Measurements from ENCODE around the gene BLMH. TPM values are rescaled to one million over a fixed set of nuclear protein-coding genes. Genes with fewer than 3 reads are reported as not detected.

BLMH gene
- total RNA-seq, 1 experiment from 2014 or later = 33.7 TPM

DNA sequence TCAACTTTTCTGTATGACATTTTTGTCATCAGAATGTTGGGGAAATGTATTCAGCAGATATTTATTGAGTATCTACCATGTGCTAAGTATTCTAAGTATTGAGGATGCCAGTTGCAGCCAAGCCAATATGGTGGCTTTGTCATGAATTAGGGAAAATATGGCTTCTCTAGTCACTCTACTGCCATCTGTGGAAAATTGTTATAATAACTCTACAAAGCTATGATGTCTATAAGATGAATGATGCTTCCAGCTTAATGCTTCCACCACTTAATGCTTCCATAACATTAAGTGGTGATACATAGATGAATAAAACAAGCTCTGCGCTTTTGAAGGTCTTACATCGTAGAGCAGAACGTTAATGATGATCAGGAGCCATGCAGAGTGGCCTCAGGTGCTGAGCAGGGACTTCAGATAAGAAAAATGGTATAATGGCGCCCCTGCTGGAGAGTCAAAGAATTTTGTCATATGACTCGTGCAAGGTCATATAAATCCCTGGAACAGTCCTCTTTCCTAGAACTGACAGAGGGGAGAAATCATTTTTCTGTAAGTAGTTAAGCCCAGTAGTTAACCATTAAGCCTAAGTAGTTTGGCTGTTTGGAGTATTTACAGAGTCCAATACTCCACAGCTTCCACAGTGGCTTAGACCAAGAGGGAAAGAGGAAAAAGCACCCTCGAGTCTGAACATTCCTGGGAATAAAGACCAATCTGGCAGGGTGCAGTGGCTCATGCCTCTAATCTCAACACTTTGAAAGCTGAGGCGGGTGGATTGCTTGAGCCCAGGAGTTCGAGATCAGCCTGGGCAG lies 44.8 kb upstream of the BLMH start:
- CTCF ChIA-PET = interaction anchor here (0.6 to 1.4 kb wide), 10 partner anchors 8 to 233 kb away, joined by 3 to 27 read pairs (median 6); partner anchors contain the start of gene BLMH
- no TSS peak for BruUV-seq (replicated peaks)
- intact Hi-C loops (cut with micrococcal nuclease; ENCODE audit: unreplicated experiment) = loop anchor here (1.0 to 5.0 kb wide), 3 partner anchors 39 to 232 kb away; no protein-coding TSS in a partner anchor
- TF ChIP-seq, protein P1, sequence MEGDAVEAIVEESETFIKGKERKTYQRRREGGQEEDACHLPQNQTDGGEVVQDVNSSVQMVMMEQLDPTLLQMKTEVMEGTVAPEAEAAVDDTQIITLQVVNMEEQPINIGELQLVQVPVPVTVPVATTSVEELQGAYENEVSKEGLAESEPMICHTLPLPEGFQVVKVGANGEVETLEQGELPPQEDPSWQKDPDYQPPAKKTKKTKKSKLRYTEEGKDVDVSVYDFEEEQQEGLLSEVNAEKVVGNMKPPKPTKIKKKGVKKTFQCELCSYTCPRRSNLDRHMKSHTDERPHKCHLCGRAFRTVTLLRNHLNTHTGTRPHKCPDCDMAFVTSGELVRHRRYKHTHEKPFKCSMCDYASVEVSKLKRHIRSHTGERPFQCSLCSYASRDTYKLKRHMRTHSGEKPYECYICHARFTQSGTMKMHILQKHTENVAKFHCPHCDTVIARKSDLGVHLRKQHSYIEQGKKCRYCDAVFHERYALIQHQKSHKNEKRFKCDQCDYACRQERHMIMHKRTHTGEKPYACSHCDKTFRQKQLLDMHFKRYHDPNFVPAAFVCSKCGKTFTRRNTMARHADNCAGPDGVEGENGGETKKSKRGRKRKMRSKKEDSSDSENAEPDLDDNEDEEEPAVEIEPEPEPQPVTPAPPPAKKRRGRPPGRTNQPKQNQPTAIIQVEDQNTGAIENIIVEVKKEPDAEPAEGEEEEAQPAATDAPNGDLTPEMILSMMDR (IDR thresholded peaks at IDR 0.05; ENCODE audit: unreplicated experiment) = peak; percentile 71
- no peaks in the 10 kb centered on the region for H3K36me3 Mint-ChIP-seq (ENCODE audit: insufficient read depth, unreplicated experiment)
- no peak overlapping the region for H3K4me3 Mint-ChIP-seq (ENCODE audit: low read depth, unreplicated experiment)
- H3K27ac Mint-ChIP-seq (ENCODE audit: unreplicated experiment) = no peak overlapping the region
- no peaks in the 10 kb centered on the region for H3K9me3 Mint-ChIP-seq (ENCODE audit: low read depth, unreplicated experiment)
- H3K27me3 Mint-ChIP-seq (ENCODE audit: unreplicated experiment) = no peaks in the 10 kb centered on the region
- DNase-seq = peak; percentile 63
- peaks cover 16% of the 10 kb centered on the region for H3K4me1 Mint-ChIP-seq (ENCODE audit: low read depth, unreplicated experiment)

- H3K27me3 Mint-ChIP-seq (ENCODE audit: unreplicated experiment) = no peaks in the 10 kb centered on the region
- H3K36me3 Mint-ChIP-seq (ENCODE audit: insufficient read depth, unreplicated experiment) = no peaks in the 10 kb centered on the region
- CTCF ChIA-PET = interaction anchor here (1.1 kb wide), 1 partner anchor 11 kb away, joined by 7 read pairs; no protein-coding TSS in a partner anchor
- no peak for DNase-seq
- no TSS peak for BruUV-seq (replicated peaks)
- no peak overlapping the region for H3K27ac Mint-ChIP-seq (ENCODE audit: unreplicated experiment)
- TF ChIP-seq, protein P1 (IDR thresholded peaks at IDR 0.05; ENCODE audit: unreplicated experiment) = no peak
- peaks cover 6% of the 10 kb centered on the region for H3K4me1 Mint-ChIP-seq (ENCODE audit: low read depth, unreplicated experiment)
- no peaks in the 10 kb centered on the region for H3K9me3 Mint-ChIP-seq (ENCODE audit: low read depth, unreplicated experiment)
- intact Hi-C loops (cut with micrococcal nuclease; ENCODE audit: unreplicated experiment) = no loop called here
- no peak overlapping the region for H3K4me3 Mint-ChIP-seq (ENCODE audit: low read depth, unreplicated experiment)
Observed at GRCh38 chr17:30334421-30334820, 42.7 kb upstream of the BLMH start.

DNA sequence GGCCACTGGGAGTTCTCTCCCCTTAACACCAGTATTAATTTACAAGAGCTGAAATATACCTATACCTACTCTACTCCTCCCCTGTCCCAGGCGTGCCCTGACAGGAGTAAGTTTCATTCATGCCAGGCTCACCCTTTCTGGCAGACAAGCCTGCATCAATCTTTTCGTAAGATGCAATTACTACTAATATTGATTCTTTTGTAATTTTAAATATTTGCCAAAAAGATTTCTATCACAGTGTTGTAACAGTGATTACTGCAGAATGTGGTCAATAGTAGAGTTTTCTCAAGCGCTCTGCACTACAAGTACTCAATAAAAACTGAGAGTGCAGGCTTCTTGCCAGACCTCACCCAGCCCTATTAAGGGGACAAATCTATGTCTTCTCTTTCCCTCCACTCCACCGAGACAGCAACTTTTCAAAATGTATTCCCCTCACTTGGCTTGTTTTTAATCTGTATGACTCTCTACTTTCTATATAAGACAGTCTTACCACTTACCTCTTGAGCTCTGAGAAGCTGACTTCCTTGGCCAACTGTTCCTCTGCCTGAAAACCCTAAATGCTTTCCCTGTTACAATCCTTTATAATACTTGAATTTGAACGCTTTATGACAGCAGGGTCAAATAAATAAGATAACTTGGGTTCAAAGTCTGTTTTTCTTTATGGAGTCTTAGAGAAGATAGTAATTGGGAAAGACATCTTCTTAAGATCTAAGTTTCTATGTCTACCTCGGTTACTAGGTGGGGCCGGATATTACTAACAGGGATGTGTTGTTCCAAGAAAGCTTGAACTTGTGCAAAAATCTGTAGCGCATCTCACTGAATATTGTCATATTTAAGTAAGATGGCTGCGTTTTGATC lies 42.0 kb upstream of the BLMH start, which contains the start of gene TMIGD1:
TSS of gene TMIGD1 (minus strand) at position 555 of the 858 bp plus-strand sequence. CDS start 1,924 bp downstream, outside the sequence.
- BruUV-seq (replicated peaks) = no TSS peak
- CTCF ChIA-PET = no interaction called here
- Mint-ChIP-seq H3K4me1 (ENCODE audit: low read depth, unreplicated experiment) (peaks cover 6% of the 10 kb centered on the region), H3K27ac (ENCODE audit: unreplicated experiment) (no peak within 1 kb of the TSS), H3K9me3 (ENCODE audit: low read depth, unreplicated experiment) (no peaks in the 10 kb centered on the region), H3K27me3 (ENCODE audit: unreplicated experiment) (no peaks in the 10 kb centered on the region), H3K36me3 (ENCODE audit: insufficient read depth, unreplicated experiment) (no peaks in the 10 kb centered on the region), H3K4me3 (ENCODE audit: low read depth, unreplicated experiment) (no peak within 1 kb of the TSS)
- intact Hi-C loops (cut with micrococcal nuclease; ENCODE audit: unreplicated experiment) = no loop called here
- DNase-seq = no peak
- TF ChIP-seq, protein P1 (IDR thresholded peaks at IDR 0.05; ENCODE audit: unreplicated experiment) = no peak

DNA sequence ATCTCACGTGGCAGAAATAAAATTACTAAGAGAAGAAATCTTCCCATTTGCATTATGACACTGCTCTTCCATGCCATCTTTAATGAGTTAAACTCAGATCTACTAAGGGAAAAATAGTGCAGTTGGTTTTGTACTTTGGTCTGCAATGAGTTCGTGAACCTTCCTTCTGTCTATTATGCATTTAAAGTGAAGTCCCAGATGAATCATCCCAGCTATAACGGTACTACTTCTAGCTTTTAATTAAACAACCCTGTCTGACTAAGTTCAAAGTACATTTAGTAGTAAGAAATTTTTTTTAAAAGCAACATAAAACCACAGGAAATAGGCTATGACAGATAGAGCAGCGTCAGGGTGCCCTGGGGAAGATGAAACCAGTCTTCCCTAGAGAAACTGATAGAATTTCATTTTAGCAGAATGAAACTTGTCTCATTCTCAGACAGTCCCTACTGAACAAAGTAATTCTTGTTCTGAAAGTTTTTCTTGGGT lies 40.4 kb upstream of the BLMH start:
- TF ChIP-seq, protein P1 (IDR thresholded peaks at IDR 0.05; ENCODE audit: unreplicated experiment) = no peak
- no peaks in the 10 kb centered on the region for H3K27me3 Mint-ChIP-seq (ENCODE audit: unreplicated experiment)
- no peaks in the 10 kb centered on the region for H3K36me3 Mint-ChIP-seq (ENCODE audit: insufficient read depth, unreplicated experiment)
- intact Hi-C loops (cut with micrococcal nuclease; ENCODE audit: unreplicated experiment) = no loop called here
- H3K4me1 Mint-ChIP-seq (ENCODE audit: low read depth, unreplicated experiment) = peaks cover 6% of the 10 kb centered on the region
- no peak overlapping the region for H3K27ac Mint-ChIP-seq (ENCODE audit: unreplicated experiment)
- H3K4me3 Mint-ChIP-seq (ENCODE audit: low read depth, unreplicated experiment) = no peak overlapping the region
- CTCF ChIA-PET = interaction anchor here (0.6 kb wide), 1 partner anchor 26 kb away, joined by 3 read pairs; no protein-coding TSS in a partner anchor
- H3K9me3 Mint-ChIP-seq (ENCODE audit: low read depth, unreplicated experiment) = no peaks in the 10 kb centered on the region
- BruUV-seq (replicated peaks) = no TSS peak
- no peak for DNase-seq
